HG02798 (cell line): ENCODE measurements around the gene DSCAML1.

ENCODE experiments used
- ATAC-seq: cut with Tn5 transposase; IDR thresholded peaks from one replicate; pipeline ENCODE4 v1.9.1; 2021; ENCODE audit warnings: mild to moderate bottlenecking; ENCODE audit not compliant: unreplicated experiment, poor library complexity

The DSCAML1 gene

GRCh38 chr11:117426941-117427340, 370.1 kb downstream of the DSCAML1 start:
- ATAC-seq: no peak

GRCh38 chr11:117426297-117426685, 370.7 kb downstream of the DSCAML1 start:
- no peak for ATAC-seq

- ATAC-seq: no peak
Observed at GRCh38 chr11:117425679-117426296, 371.2 kb downstream of the DSCAML1 start.

GRCh38 chr11:117424781-117425180, 372.2 kb downstream of the DSCAML1 start:
- ATAC-seq: no peak

- ATAC-seq: no peak
Observed at GRCh38 chr11:117423046-117423575, 373.9 kb downstream of the DSCAML1 start.

- no peak for ATAC-seq
Observed at GRCh38 chr11:117421476-117421875, 375.5 kb downstream of the DSCAML1 start.

- ATAC-seq: no peak
Observed at GRCh38 chr11:117421041-117421440, 376.0 kb downstream of the DSCAML1 start.

GRCh38 chr11:117420598-117420997, 376.4 kb downstream of the DSCAML1 start:
- no peak for ATAC-seq

GRCh38 chr11:117420143-117420485, 376.9 kb downstream of the DSCAML1 start:
- ATAC-seq: no peak

- no peak for ATAC-seq
Observed at GRCh38 chr11:117419482-117420142, 377.4 kb downstream of the DSCAML1 start.

GRCh38 chr11:117418737-117419481, 378.1 kb downstream of the DSCAML1 start:
- no peak for ATAC-seq

- ATAC-seq: no peak
Observed at GRCh38 chr11:117417856-117418255, 379.2 kb downstream of the DSCAML1 start.

- no peak for ATAC-seq
Observed at GRCh38 chr11:117417342-117417741, 379.7 kb downstream of the DSCAML1 start.

GRCh38 chr11:117415358-117415896, 381.6 kb downstream of the DSCAML1 start:
- no peak for ATAC-seq

- no peak for ATAC-seq
Observed at GRCh38 chr11:117414724-117415123, 382.3 kb downstream of the DSCAML1 start.

GRCh38 chr11:117413616-117414015, 383.4 kb downstream of the DSCAML1 start:
- ATAC-seq: no peak

GRCh38 chr11:117412653-117413275, 384.3 kb downstream of the DSCAML1 start:
- no peak for ATAC-seq

GRCh38 chr11:117412176-117412575, 384.8 kb downstream of the DSCAML1 start:
- no peak for ATAC-seq

GRCh38 chr11:117411736-117412135, 385.3 kb downstream of the DSCAML1 start:
- ATAC-seq: no peak

GRCh38 chr11:117410861-117411710, 385.9 kb downstream of the DSCAML1 start:
- no peak for ATAC-seq
